ENCODE measurements around the gene RAET1G. TPM values are rescaled to one million over a fixed set of nuclear protein-coding genes. Genes with fewer than 3 reads are reported as not detected.
"Not testable (repeated sequence)": the region's sequence is repeated elsewhere in the genome, so short reads cannot be mapped to it uniquely, and the experiment has no call there.

Gene RAET1G
- total RNA-seq, 3 donors from 2014 or later, result not detected

- ATAC-seq (no peak), DNase-seq (no peak)
- Mint-ChIP-seq H3K27me3 (ENCODE audit: low read depth) (peaks cover 86% of the 10 kb centered on the region), H3K36me3 (ENCODE audit: insufficient read depth) (no peaks in the 10 kb centered on the region), H3K9me3 (no peaks in the 10 kb centered on the region), H3K4me3 (no peak overlapping the region), H3K4me1 (ENCODE audit: low read depth) (peaks cover 19% of the 10 kb centered on the region)
Observed at GRCh38 chr6:149960488-149960887, 37.6 kb upstream of the RAET1G start.

- H3K27me3 Mint-ChIP-seq (ENCODE audit: low read depth), result peaks cover 86% of the 10 kb centered on the region
- H3K4me3 Mint-ChIP-seq; ATAC-seq; H3K36me3 Mint-ChIP-seq (ENCODE audit: insufficient read depth); H3K9me3 Mint-ChIP-seq; DNase-seq: not testable (repeated sequence)
- H3K4me1 Mint-ChIP-seq (ENCODE audit: low read depth), result peaks cover 19% of the 10 kb centered on the region
Observed at GRCh38 chr6:149959806-149960205, 36.9 kb upstream of the RAET1G start.

GRCh38 chr6:149958124-149958523, 35.2 kb upstream of the RAET1G start:
- peaks cover 77% of the 10 kb centered on the region for H3K27me3 Mint-ChIP-seq (ENCODE audit: low read depth)
- H3K4me1 Mint-ChIP-seq (ENCODE audit: low read depth); DNase-seq; H3K9me3 Mint-ChIP-seq; H3K36me3 Mint-ChIP-seq (ENCODE audit: insufficient read depth); H3K4me3 Mint-ChIP-seq; ATAC-seq: not testable (repeated sequence)

GRCh38 chr6:149955654-149956317, 32.9 kb upstream of the RAET1G start:
- not testable (repeated sequence) for ATAC-seq; DNase-seq; H3K36me3 Mint-ChIP-seq (ENCODE audit: insufficient read depth); H3K9me3 Mint-ChIP-seq; H3K4me1 Mint-ChIP-seq (ENCODE audit: low read depth); H3K4me3 Mint-ChIP-seq
- H3K27me3 Mint-ChIP-seq (ENCODE audit: low read depth), result peaks cover 77% of the 10 kb centered on the region

GRCh38 chr6:149954984-149955653, 32.2 kb upstream of the RAET1G start:
- ATAC-seq, result peak; percentile 5 to 10
- H3K9me3 Mint-ChIP-seq; DNase-seq; H3K36me3 Mint-ChIP-seq (ENCODE audit: insufficient read depth); H3K4me1 Mint-ChIP-seq (ENCODE audit: low read depth): not testable (repeated sequence)
- peaks cover 77% of the 10 kb centered on the region for H3K27me3 Mint-ChIP-seq (ENCODE audit: low read depth)
- H3K4me3 Mint-ChIP-seq, result peak overlapping the region; percentile 28

- ATAC-seq, result peak; percentile 39 to 47
- not testable (repeated sequence) for H3K4me3 Mint-ChIP-seq; H3K9me3 Mint-ChIP-seq; H3K36me3 Mint-ChIP-seq (ENCODE audit: insufficient read depth); H3K4me1 Mint-ChIP-seq (ENCODE audit: low read depth); DNase-seq
- H3K27me3 Mint-ChIP-seq (ENCODE audit: low read depth), result peaks cover 77% of the 10 kb centered on the region
Observed at GRCh38 chr6:149954328-149954983, 31.5 kb upstream of the RAET1G start.

GRCh38 chr6:149953934-149954327, 31.0 kb upstream of the RAET1G start:
- H3K27me3 Mint-ChIP-seq (ENCODE audit: low read depth), result peaks cover 74% of the 10 kb centered on the region
- DNase-seq; H3K4me1 Mint-ChIP-seq (ENCODE audit: low read depth); H3K36me3 Mint-ChIP-seq (ENCODE audit: insufficient read depth); H3K9me3 Mint-ChIP-seq; H3K4me3 Mint-ChIP-seq: not testable (repeated sequence)
- peak; percentile 67 to 69 for ATAC-seq

- H3K4me3 Mint-ChIP-seq, result not testable (repeated sequence)
Observed at GRCh38 chr6:149953390-149953789, 30.5 kb upstream of the RAET1G start.

GRCh38 chr6:149951626-149952025, 28.7 kb upstream of the RAET1G start:
- ATAC-seq (no peak), DNase-seq (no peak)
- Mint-ChIP-seq H3K27me3 (ENCODE audit: low read depth) (peaks cover 64% of the 10 kb centered on the region), H3K9me3 (no peaks in the 10 kb centered on the region), H3K36me3 (ENCODE audit: insufficient read depth) (no peaks in the 10 kb centered on the region), H3K4me3 (no peak overlapping the region), H3K4me1 (ENCODE audit: low read depth) (peaks cover 7% of the 10 kb centered on the region)

More at GRCh38 chr6:149953390-149953789, 30.5 kb upstream of the RAET1G start:
- not testable (repeated sequence) for ATAC-seq; H3K9me3 Mint-ChIP-seq; DNase-seq; H3K36me3 Mint-ChIP-seq (ENCODE audit: insufficient read depth); H3K4me1 Mint-ChIP-seq (ENCODE audit: low read depth)
- peaks cover 71% of the 10 kb centered on the region for H3K27me3 Mint-ChIP-seq (ENCODE audit: low read depth)

- H3K4me3 Mint-ChIP-seq, result no peak overlapping the region
- no peak for DNase-seq
- peaks cover 61% of the 10 kb centered on the region for H3K27me3 Mint-ChIP-seq (ENCODE audit: low read depth)
- H3K9me3 Mint-ChIP-seq, result no peaks in the 10 kb centered on the region
- H3K4me1 Mint-ChIP-seq (ENCODE audit: low read depth), result peaks cover 7% of the 10 kb centered on the region
- no peaks in the 10 kb centered on the region for H3K36me3 Mint-ChIP-seq (ENCODE audit: insufficient read depth)
- no peak for ATAC-seq
Observed at GRCh38 chr6:149951096-149951495, 28.2 kb upstream of the RAET1G start.

GRCh38 chr6:149950423-149950822, 27.5 kb upstream of the RAET1G start:
- no peaks in the 10 kb centered on the region for H3K36me3 Mint-ChIP-seq (ENCODE audit: insufficient read depth)
- no peak overlapping the region for H3K4me3 Mint-ChIP-seq
- DNase-seq (no peak), ATAC-seq (no peak)
- peaks cover 54% of the 10 kb centered on the region for H3K27me3 Mint-ChIP-seq (ENCODE audit: low read depth)
- no peaks in the 10 kb centered on the region for H3K9me3 Mint-ChIP-seq
- peaks cover 7% of the 10 kb centered on the region for H3K4me1 Mint-ChIP-seq (ENCODE audit: low read depth)

GRCh38 chr6:149948616-149949015, 25.7 kb upstream of the RAET1G start:
- peaks cover 48% of the 10 kb centered on the region for H3K27me3 Mint-ChIP-seq (ENCODE audit: low read depth)
- ATAC-seq (no peak), DNase-seq (no peak)
- peaks cover 2% of the 10 kb centered on the region for H3K36me3 Mint-ChIP-seq (ENCODE audit: insufficient read depth)
- H3K9me3 Mint-ChIP-seq, result no peaks in the 10 kb centered on the region
- peaks cover 2% of the 10 kb centered on the region for H3K4me1 Mint-ChIP-seq (ENCODE audit: low read depth)
- H3K4me3 Mint-ChIP-seq, result no peak overlapping the region

GRCh38 chr6:149948011-149948410, 25.1 kb upstream of the RAET1G start:
- no peaks in the 10 kb centered on the region for H3K4me1 Mint-ChIP-seq (ENCODE audit: low read depth)
- ATAC-seq, result no peak
- peaks cover 2% of the 10 kb centered on the region for H3K36me3 Mint-ChIP-seq (ENCODE audit: insufficient read depth)
- peaks cover 45% of the 10 kb centered on the region for H3K27me3 Mint-ChIP-seq (ENCODE audit: low read depth)
- H3K4me3 Mint-ChIP-seq, result no peak overlapping the region
- no peak for DNase-seq
- no peaks in the 10 kb centered on the region for H3K9me3 Mint-ChIP-seq

GRCh38 chr6:149947533-149947932, 24.6 kb upstream of the RAET1G start:
- H3K9me3 Mint-ChIP-seq; ATAC-seq; H3K36me3 Mint-ChIP-seq (ENCODE audit: insufficient read depth); DNase-seq; H3K4me3 Mint-ChIP-seq; H3K4me1 Mint-ChIP-seq (ENCODE audit: low read depth): not testable (repeated sequence)
- peaks cover 43% of the 10 kb centered on the region for H3K27me3 Mint-ChIP-seq (ENCODE audit: low read depth)

GRCh38 chr6:149946631-149947030, 23.7 kb upstream of the RAET1G start:
- not testable (repeated sequence) for H3K4me3 Mint-ChIP-seq; ATAC-seq; H3K4me1 Mint-ChIP-seq (ENCODE audit: low read depth); H3K36me3 Mint-ChIP-seq (ENCODE audit: insufficient read depth); H3K9me3 Mint-ChIP-seq; DNase-seq
- peaks cover 37% of the 10 kb centered on the region for H3K27me3 Mint-ChIP-seq (ENCODE audit: low read depth)
